ENCODE data around the gene CR2. TPM values are rescaled to one million over a fixed set of nuclear protein-coding genes. Genes with fewer than 3 reads are reported as not detected.

CR2 gene
- total RNA-seq, 1 donor from 2014 or later: not detected

DNA sequence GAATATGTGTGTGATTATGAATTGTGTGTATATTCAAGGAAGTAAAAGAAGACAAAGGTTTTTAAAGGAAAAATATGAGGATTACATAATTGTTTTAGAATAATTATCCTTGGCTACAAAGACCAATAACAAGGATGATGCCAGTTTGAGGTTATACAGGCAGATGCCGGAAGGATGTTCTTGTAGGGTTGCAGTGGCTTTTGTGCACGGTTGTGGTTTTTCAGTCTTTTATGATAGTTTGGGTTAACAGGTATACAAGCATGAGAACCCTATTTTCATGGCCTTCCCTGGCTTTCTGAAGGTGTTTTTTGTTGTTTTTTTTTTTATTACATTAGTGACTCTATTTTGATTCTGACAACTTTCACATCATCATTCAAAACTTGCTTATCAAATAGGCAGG lies 4.9 kb downstream of the CR2 start:
- TF ChIP-seq, protein P1, sequence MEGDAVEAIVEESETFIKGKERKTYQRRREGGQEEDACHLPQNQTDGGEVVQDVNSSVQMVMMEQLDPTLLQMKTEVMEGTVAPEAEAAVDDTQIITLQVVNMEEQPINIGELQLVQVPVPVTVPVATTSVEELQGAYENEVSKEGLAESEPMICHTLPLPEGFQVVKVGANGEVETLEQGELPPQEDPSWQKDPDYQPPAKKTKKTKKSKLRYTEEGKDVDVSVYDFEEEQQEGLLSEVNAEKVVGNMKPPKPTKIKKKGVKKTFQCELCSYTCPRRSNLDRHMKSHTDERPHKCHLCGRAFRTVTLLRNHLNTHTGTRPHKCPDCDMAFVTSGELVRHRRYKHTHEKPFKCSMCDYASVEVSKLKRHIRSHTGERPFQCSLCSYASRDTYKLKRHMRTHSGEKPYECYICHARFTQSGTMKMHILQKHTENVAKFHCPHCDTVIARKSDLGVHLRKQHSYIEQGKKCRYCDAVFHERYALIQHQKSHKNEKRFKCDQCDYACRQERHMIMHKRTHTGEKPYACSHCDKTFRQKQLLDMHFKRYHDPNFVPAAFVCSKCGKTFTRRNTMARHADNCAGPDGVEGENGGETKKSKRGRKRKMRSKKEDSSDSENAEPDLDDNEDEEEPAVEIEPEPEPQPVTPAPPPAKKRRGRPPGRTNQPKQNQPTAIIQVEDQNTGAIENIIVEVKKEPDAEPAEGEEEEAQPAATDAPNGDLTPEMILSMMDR (IDR thresholded peaks at IDR 0.05; ENCODE audit: unreplicated experiment): no peak
- Mint-ChIP-seq H3K36me3 (ENCODE audit: low read depth, unreplicated experiment) (no peaks in the 10 kb centered on the region), H3K4me1 (ENCODE audit: unreplicated experiment) (no peaks in the 10 kb centered on the region), H3K9me3 (ENCODE audit: unreplicated experiment) (no peaks in the 10 kb centered on the region), H3K27ac (ENCODE audit: unreplicated experiment) (no peak overlapping the region), H3K27me3 (ENCODE audit: unreplicated experiment) (peaks cover 4% of the 10 kb centered on the region), H3K4me3 (ENCODE audit: unreplicated experiment) (no peak overlapping the region)
- no peak for DNase-seq (ENCODE audit: low spot score)

DNA sequence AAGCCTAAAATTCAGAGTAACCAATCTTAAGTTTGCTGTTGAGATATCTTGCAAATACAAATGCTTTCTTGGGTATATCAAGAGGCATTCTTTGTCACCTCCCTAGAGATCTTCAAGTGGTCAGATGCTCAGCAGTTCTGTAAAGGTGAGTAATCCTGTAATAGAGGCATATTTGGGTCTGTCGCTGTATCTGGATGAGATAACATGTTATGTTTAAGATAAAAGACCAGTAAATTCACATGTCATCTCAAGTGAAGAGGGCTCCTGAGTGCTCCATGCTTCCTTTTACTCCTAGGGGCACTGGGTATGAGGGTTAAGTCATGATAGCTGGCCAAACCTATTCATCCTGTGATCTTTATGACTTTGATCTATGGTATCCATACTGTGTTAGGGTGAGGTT lies 7.5 kb downstream of the CR2 start:
- no peaks in the 10 kb centered on the region for H3K27me3 Mint-ChIP-seq (ENCODE audit: unreplicated experiment)
- H3K36me3 Mint-ChIP-seq (ENCODE audit: low read depth, unreplicated experiment): no peaks in the 10 kb centered on the region
- TF ChIP-seq, protein P1 (IDR thresholded peaks at IDR 0.05; ENCODE audit: unreplicated experiment): no peak

DNA sequence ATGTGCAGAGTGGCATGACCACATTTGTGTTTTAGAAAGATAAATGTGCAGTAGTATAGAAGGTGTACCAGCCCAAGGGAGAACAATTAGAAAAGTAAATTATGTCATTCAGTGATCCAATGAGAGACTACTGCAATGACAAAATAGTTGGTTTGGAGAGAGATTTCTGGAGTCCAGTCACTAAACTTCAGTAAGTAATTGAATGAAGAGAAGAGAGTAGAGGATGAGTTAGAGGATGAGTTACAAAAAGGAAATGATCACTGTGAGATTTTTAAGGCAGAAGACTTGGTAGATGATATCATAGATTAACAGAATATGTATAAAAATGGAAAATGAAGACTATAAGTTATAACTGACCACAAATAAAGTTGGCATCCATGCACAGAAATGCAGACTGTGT lies 8.4 kb downstream of the CR2 start:
- DNase-seq (ENCODE audit: low spot score): no peak
- H3K27ac Mint-ChIP-seq (ENCODE audit: unreplicated experiment): no peak overlapping the region
- H3K4me3 Mint-ChIP-seq (ENCODE audit: unreplicated experiment): no peak overlapping the region
- no peaks in the 10 kb centered on the region for H3K9me3 Mint-ChIP-seq (ENCODE audit: unreplicated experiment)
- no peaks in the 10 kb centered on the region for H3K36me3 Mint-ChIP-seq (ENCODE audit: low read depth, unreplicated experiment)
- no peaks in the 10 kb centered on the region for H3K4me1 Mint-ChIP-seq (ENCODE audit: unreplicated experiment)
- no peaks in the 10 kb centered on the region for H3K27me3 Mint-ChIP-seq (ENCODE audit: unreplicated experiment)
- TF ChIP-seq, protein P1 (IDR thresholded peaks at IDR 0.05; ENCODE audit: unreplicated experiment): no peak

More for the DNA sequence above, 7.5 kb downstream of the CR2 start:
- no peaks in the 10 kb centered on the region for H3K9me3 Mint-ChIP-seq (ENCODE audit: unreplicated experiment)
- no peak overlapping the region for H3K27ac Mint-ChIP-seq (ENCODE audit: unreplicated experiment)
- DNase-seq (ENCODE audit: low spot score): no peak
- H3K4me1 Mint-ChIP-seq (ENCODE audit: unreplicated experiment): no peaks in the 10 kb centered on the region
- H3K4me3 Mint-ChIP-seq (ENCODE audit: unreplicated experiment): no peak overlapping the region

DNA sequence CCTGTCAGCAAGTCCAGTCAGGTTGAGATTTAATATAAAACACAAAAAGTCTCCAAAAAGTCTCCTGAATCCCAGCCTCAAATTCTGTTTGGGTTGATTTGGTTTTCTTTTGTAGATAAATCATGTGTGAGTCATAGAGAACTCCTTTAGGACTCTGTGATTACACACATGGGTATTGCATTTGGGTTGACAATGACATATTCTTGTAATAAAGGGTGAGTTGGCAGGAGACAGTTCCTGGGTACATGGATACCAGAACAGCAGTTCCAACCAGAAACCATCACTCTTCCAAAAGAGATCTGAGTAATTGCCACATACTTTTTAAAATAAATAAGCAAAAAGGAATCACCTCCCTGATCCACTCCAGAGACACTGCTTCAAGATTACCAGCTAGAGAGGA lies 8.9 kb downstream of the CR2 start:
- Mint-ChIP-seq H3K36me3 (ENCODE audit: low read depth, unreplicated experiment) (no peaks in the 10 kb centered on the region), H3K9me3 (ENCODE audit: unreplicated experiment) (no peaks in the 10 kb centered on the region), H3K4me3 (ENCODE audit: unreplicated experiment) (no peak overlapping the region), H3K4me1 (ENCODE audit: unreplicated experiment) (no peaks in the 10 kb centered on the region), H3K27me3 (ENCODE audit: unreplicated experiment) (no peaks in the 10 kb centered on the region), H3K27ac (ENCODE audit: unreplicated experiment) (no peak overlapping the region)
- TF ChIP-seq, protein P1 (IDR thresholded peaks at IDR 0.05; ENCODE audit: unreplicated experiment): no peak
- DNase-seq (ENCODE audit: low spot score): no peak

DNA sequence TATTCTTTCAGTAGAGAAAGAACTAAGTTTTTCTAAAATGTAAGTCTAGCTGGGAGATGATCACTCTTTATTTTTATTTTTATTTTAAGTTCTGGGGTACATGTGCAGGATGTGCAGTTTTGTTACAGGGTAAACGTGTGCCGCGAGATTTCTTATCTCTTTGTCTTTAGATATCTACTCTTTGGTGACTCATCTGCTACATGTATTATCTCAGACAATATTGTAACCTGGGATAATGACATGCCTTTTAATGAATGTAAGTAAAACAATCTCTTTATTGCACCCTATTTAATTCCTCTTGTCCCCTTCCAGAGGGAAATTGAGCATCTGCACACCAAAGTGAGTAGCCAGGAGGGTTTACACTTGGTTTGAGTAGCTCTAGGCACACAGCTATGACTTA lies 9.4 kb downstream of the CR2 start:
- TF ChIP-seq, protein P1 (IDR thresholded peaks at IDR 0.05; ENCODE audit: unreplicated experiment): no peak
- Mint-ChIP-seq H3K27me3 (ENCODE audit: unreplicated experiment) (no peaks in the 10 kb centered on the region), H3K9me3 (ENCODE audit: unreplicated experiment) (no peaks in the 10 kb centered on the region), H3K27ac (ENCODE audit: unreplicated experiment) (no peak overlapping the region), H3K36me3 (ENCODE audit: low read depth, unreplicated experiment) (no peaks in the 10 kb centered on the region), H3K4me3 (ENCODE audit: unreplicated experiment) (no peak overlapping the region), H3K4me1 (ENCODE audit: unreplicated experiment) (no peaks in the 10 kb centered on the region)
- no peak for DNase-seq (ENCODE audit: low spot score)
